MCF 10A (cell line): ENCODE results near the gene ADSL. TPM values are rescaled to one million over a fixed set of nuclear protein-coding genes. Genes with fewer than 3 reads are reported as not detected.

Source experiments
- BruUV-seq: library from RNA; stranded (reverse); fragments of 400-500 nt; replicated peaks from 2 replicates; lab custom pipeline; 2021; lab: Mats Ljungman, UMichigan
- CTCF ChIA-PET: fragments of 300-600 bp; sonication (Branson Sonifier 250); formaldehyde crosslinking; extraction: SDS; loops from one replicate; lab custom pipeline; 2021; ENCODE audit warnings: antibody characterized with exemption, inconsistent platforms; lab: Yijun Ruan, JAX
- POLR2A ChIA-PET: fragments of 300-600, 350-650 bp; sonication (Branson Sonifier 250); formaldehyde crosslinking; extraction: SDS; loops from one replicate; lab custom pipeline; 2020; ENCODE audit warnings: antibody characterized with exemption, inconsistent platforms; lab: Yijun Ruan, JAX
- DNase-seq: peaks from one replicate; pipeline ENCODE4 v3.0.0-alpha.2; 2018; ENCODE audit not compliant: unreplicated experiment
- H3K27ac Mint-ChIP-seq: one replicate; pipeline ENCODE4 v1.8.0; 2022; ENCODE audit warnings: mild to moderate bottlenecking, low read depth, mixed read lengths; ENCODE audit not compliant: unreplicated experiment
- H3K27me3 Mint-ChIP-seq: one replicate; pipeline ENCODE4 v1.8.0; 2022; ENCODE audit warnings: mixed read lengths; ENCODE audit not compliant: insufficient read depth, unreplicated experiment
- H3K36me3 Mint-ChIP-seq: one replicate; pipeline ENCODE4 v1.8.0; 2022; ENCODE audit warnings: mild to moderate bottlenecking, moderate library complexity, mixed read lengths; ENCODE audit not compliant: insufficient read depth, unreplicated experiment
- H3K4me1 Mint-ChIP-seq: one replicate; pipeline ENCODE4 v1.8.0; 2022; ENCODE audit warnings: mixed read lengths; ENCODE audit not compliant: insufficient read depth, unreplicated experiment
- H3K4me3 Mint-ChIP-seq: one replicate; pipeline ENCODE4 v1.8.0; 2022; ENCODE audit warnings: mild to moderate bottlenecking, moderate library complexity, mixed read lengths; ENCODE audit not compliant: unreplicated experiment
- H3K9me3 Mint-ChIP-seq: one replicate; pipeline ENCODE4 v1.8.0; 2022; ENCODE audit warnings: mixed read lengths; ENCODE audit not compliant: unreplicated experiment
- CTCF ChIP-seq: fragments of 200-600 bp; IDR thresholded peaks from one replicate; pipeline ENCODE4 v1.8.0; 2022; ENCODE audit warnings: antibody characterized with exemption, mild to moderate bottlenecking; ENCODE audit not compliant: unreplicated experiment
- intact Hi-C: fragments of 100-400 bp; cut with micrococcal nuclease; formaldehyde crosslinking; loops from 2 replicates; pipeline ENCODE4 v1.14.1; 2022
- total RNA-seq: library from RNA; stranded (reverse); gene quantifications from 2 replicates; pipeline ENCODE4 v1.2.3, GENCODE V29; 2022

Gene ADSL
- total RNA-seq, 1 experiment from 2014 or later: 129 TPM

- POLR2A ChIA-PET: interaction anchor here (0.9 to 1.1 kb wide), 3 partner anchors 9 to 22 kb away, joined by 3 read pairs; no protein-coding TSS in a partner anchor
- Mint-ChIP-seq H3K4me3 (no peak overlapping the region), H3K4me1 (no peaks in the 10 kb centered on the region), H3K36me3 (peaks cover 62% of the 10 kb centered on the region), H3K27me3 (no peaks in the 10 kb centered on the region), H3K9me3 (no peaks in the 10 kb centered on the region), H3K27ac (no peak overlapping the region)
- no peak for DNase-seq
- TF ChIP-seq CTCF: no peak
- CTCF ChIA-PET: interaction anchor here (1.1 kb wide), 1 partner anchor 30 kb away, joined by 3 read pairs; no protein-coding TSS in a partner anchor
- no TSS peak for BruUV-seq
- intact Hi-C loops: no loop called here
Observed at GRCh38 chr22:40330086-40330485, 16.2 kb upstream of the ADSL start.

GRCh38 chr22:40330615-40331014 is 15.7 kb upstream of the ADSL start:
- intact Hi-C loops: no loop called here
- ChIA-PET POLR2A (interaction anchor here (0.9 to 1.0 kb wide), 2 partner anchors 15 to 23 kb away, joined by 3 read pairs; no protein-coding TSS in a partner anchor), CTCF (interaction anchor here (0.7 to 1.1 kb wide), 2 partner anchors 31 to 295 kb away, joined by 3 read pairs; no protein-coding TSS in a partner anchor)
- Mint-ChIP-seq H3K4me1 (no peaks in the 10 kb centered on the region), H3K36me3 (peaks cover 65% of the 10 kb centered on the region), H3K9me3 (no peaks in the 10 kb centered on the region), H3K27me3 (no peaks in the 10 kb centered on the region), H3K27ac (no peak overlapping the region), H3K4me3 (no peak overlapping the region)
- no peak for DNase-seq
- no TSS peak for BruUV-seq
- TF ChIP-seq CTCF: no peak

DNA sequence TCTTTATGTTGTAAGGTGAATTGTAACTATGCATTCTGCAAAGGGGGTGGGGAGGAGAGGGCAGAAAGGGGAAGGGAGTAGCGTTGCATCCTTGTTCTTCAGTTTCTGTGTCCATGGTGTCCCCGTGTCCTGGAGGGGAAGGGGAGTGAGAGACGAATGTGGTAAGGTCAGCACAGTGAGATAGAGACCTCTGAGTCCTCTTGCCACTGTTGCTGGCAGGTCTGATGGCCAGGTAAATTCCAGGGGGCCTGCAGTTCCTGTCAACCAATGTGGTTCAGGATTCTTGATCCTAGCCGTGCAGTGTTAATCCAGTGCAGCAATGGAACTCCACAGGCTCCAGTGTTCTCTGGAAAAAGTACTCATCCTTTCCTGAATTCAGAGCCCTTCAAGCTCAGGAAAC is 14.6 kb upstream of the ADSL start:
- Mint-ChIP-seq H3K36me3 (peaks cover 70% of the 10 kb centered on the region), H3K27me3 (no peaks in the 10 kb centered on the region), H3K9me3 (no peaks in the 10 kb centered on the region), H3K27ac (no peak overlapping the region), H3K4me1 (no peaks in the 10 kb centered on the region), H3K4me3 (no peak overlapping the region)
- no TSS peak for BruUV-seq
- CTCF ChIA-PET: no interaction called here
- no peak for TF ChIP-seq CTCF
- intact Hi-C loops: no loop called here
- DNase-seq: no peak
- POLR2A ChIA-PET: interaction anchor here (0.6 to 0.8 kb wide), 2 partner anchors 16 to 20 kb away, joined by 4 to 5 read pairs; no protein-coding TSS in a partner anchor

DNA sequence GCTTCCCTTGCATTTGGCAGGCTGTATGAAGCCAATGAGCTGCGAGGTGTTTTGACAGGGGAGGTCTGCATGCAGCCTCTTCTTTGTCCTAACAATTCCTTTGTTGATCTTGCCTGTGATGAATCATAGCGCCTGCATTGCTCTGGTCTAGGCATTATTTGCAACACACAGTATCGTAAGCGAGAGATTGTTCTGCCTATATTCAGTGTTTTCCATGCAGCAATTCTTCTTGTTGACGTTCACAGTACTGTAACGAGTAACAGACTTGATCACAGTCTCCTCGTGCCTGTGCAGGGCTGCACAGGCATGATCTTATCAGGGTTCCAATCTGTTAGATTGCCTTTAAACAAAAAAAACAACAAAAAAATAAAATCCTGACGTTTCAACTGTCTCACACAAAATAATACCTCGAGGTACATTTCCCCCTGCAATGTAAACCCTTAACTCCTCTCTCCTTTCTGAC is 13.9 kb upstream of the ADSL start:
- intact Hi-C loops: no loop called here
- Mint-ChIP-seq H3K4me3 (no peak overlapping the region), H3K27me3 (no peaks in the 10 kb centered on the region), H3K9me3 (no peaks in the 10 kb centered on the region), H3K27ac (no peak overlapping the region), H3K4me1 (no peaks in the 10 kb centered on the region), H3K36me3 (peaks cover 64% of the 10 kb centered on the region)
- ChIA-PET CTCF (no interaction called here), POLR2A (no interaction called here)
- no peak for TF ChIP-seq CTCF
- no TSS peak for BruUV-seq
- no peak for DNase-seq
